Measurements from ENCODE around the gene CCDC13.

DNA sequence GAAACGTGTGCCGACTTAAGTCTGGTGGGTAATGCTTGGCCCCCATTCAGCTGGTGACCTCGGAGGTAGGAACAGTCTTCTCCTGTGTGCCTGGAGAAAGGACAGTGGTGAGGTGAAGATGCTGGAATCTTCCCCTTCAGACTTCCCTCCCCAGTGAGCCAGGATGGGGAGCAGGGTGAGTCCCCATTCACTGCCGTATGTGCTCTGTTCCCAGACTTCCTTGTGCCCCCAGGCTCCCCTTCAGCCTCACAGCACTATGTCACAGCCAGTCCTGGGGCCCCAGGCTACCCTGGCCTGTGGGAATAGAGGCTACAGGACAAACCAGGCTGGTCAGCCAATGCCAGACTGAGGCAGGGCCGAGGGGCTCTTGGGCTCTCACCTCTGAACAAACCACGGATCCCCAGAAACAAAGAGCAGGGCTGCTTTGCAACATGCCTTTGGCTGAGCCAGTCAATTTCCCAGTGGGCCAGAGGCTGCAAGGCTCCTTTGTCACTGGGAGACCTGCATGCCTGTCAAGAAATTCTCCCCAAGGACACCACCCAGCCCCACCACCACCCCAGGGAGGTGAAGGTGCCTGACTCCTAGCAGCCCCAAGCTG is 38.7 kb downstream of the CCDC13 start:
- TF ChIP-seq USF2 (CRISPR knock-in tag; IDR thresholded peaks at IDR 0.05), result no peak
- no peak for TF ChIP-seq NR2C2 (CRISPR knock-in tag; IDR thresholded peaks at IDR 0.05)
- no peak for TF ChIP-seq CTCF (IDR thresholded peaks at IDR 0.05)
- TF ChIP-seq ATF2 (CRISPR knock-in tag; IDR thresholded peaks at IDR 0.05; ENCODE audit: borderline replicate concordance, low read depth), result no peak
- TF ChIP-seq ELF4 (CRISPR knock-in tag; IDR thresholded peaks at IDR 0.05; ENCODE audit: low read depth), result no peak
- TF ChIP-seq FOXP1 (CRISPR knock-in tag; IDR thresholded peaks at IDR 0.05; ENCODE audit: borderline replicate concordance), result no peak

All from WTC11 (cell line).